Panc1 (cell line): Measurements from ENCODE around the gene PCYT2. TPM values are rescaled to one million over a fixed set of nuclear protein-coding genes. Genes with fewer than 3 reads are reported as not detected.

ENCODE experiments used
- ATAC-seq: fragments of 200-7000 bp; cut with Tn5 transposase; 2 replicates; pipeline ENCODE4 v1.9.1; 2020; ENCODE audit warnings: mild to moderate bottlenecking, moderate library complexity
- BruUV-seq: library from RNA; stranded (reverse); fragments of 400-500 nt; replicated peaks from 2 replicates; lab custom pipeline; 2021; lab: Mats Ljungman, UMichigan
- CTCF ChIA-PET: fragments of 300-600 bp; sonication (Branson Sonifier 250); formaldehyde crosslinking; loops from one replicate; lab custom pipeline; 2022; ENCODE audit warnings: antibody characterized with exemption; lab: Charles Lee
- POLR2A ChIA-PET: fragments of 300-600 bp; sonication (Branson Sonifier 250); formaldehyde crosslinking; loops from one replicate; lab custom pipeline; 2022; ENCODE audit warnings: antibody characterized with exemption; lab: Charles Lee
- DNase-seq: peaks from one replicate; pipeline ENCODE4 v3.0.0-alpha.2; 2010; ENCODE audit warnings: low read depth, low spot score
- H3K27ac ChIP-seq: 2 replicates; pipeline ENCODE4 v1.5.1; 2011; ENCODE audit warnings: mild to moderate bottlenecking, low read length, inconsistent platforms
- H3K27me3 ChIP-seq: fragments of 200-500 bp; sonication (Bioruptor generic); 2 replicates; pipeline ENCODE4 v1.6.0; 2014; ENCODE audit warnings: low read length, inconsistent platforms; ENCODE audit not compliant: control insufficient read depth, insufficient read depth
- H3K36me3 ChIP-seq: fragments of 200-500 bp; sonication (Bioruptor generic); 2 replicates; pipeline ENCODE4 v1.5.1; 2014; ENCODE audit warnings: inconsistent platforms, mild to moderate bottlenecking, low read length, moderate library complexity; ENCODE audit not compliant: control insufficient read depth, insufficient read depth
- H3K4me1 ChIP-seq: 2 replicates; pipeline ENCODE4 v1.5.1; 2011; ENCODE audit warnings: inconsistent platforms, mild to moderate bottlenecking, low read length, moderate library complexity; ENCODE audit not compliant: control insufficient read depth, insufficient read depth
- H3K4me3 ChIP-seq, 2 experiments: 2 replicates each; pipeline ENCODE4 v1.5.1; 2011 to 2012; ENCODE audit warnings: low read depth in 2 of 2, low read length in 2 of 2, mild to moderate bottlenecking in 2 of 2, inconsistent platforms in 1 of 2, moderate library complexity in 1 of 2
- H3K9me3 ChIP-seq: fragments of 200-500 bp; sonication (Bioruptor generic); 2 replicates; pipeline ENCODE4 v1.5.1; 2014; ENCODE audit warnings: low read depth, mild to moderate bottlenecking, inconsistent platforms, low read length, moderate library complexity; ENCODE audit not compliant: control insufficient read depth, insufficient read depth
- POLR2AphosphoS5 ChIP-seq: IDR thresholded peaks from 2 replicates; pipeline ENCODE4 v1.6.1; 2012; ENCODE audit warnings: mild to moderate bottlenecking, low read depth, low read length, moderate library complexity
- SIN3A ChIP-seq: IDR thresholded peaks from 2 replicates; pipeline ENCODE4 v1.6.1; 2012; ENCODE audit warnings: low read depth, mild to moderate bottlenecking, low read length, moderate library complexity, borderline replicate concordance; ENCODE audit not compliant: insufficient read depth
- TCF7L2 ChIP-seq: IDR thresholded peaks from 2 replicates; pipeline ENCODE4 v1.6.1; 2011; ENCODE audit warnings: mild to moderate bottlenecking, low read depth, low read length, inconsistent platforms
- in situ Hi-C: cut with HindIII; loops from 2 replicates; pipeline ENCODE4 v1.10.0; 2016; ENCODE audit warnings: low sequenced_read_pairs, low pct_unique_long_range_greater_than_20kb
- intact Hi-C: fragments of 100-400 bp; cut with micrococcal nuclease; formaldehyde crosslinking; loops from one replicate; pipeline ENCODE4 v1.10.0; 2022; ENCODE audit not compliant: unreplicated experiment
- total RNA-seq: library from RNA; stranded (reverse); gene quantifications from one replicate; pipeline ENCODE4 v1.2.1, GENCODE V29; 2021; ENCODE audit not compliant: unreplicated experiment
- TF ChIP-seq, protein P1 (sequence below), 2 experiments: IDR thresholded peaks; 2 replicates each; pipeline ENCODE4 v1.6.1; 2011 to 2012; ENCODE audit warnings: low read depth in 2 of 2, control low read depth in 1 of 2, low read length in 1 of 2, mild to moderate bottlenecking in 1 of 2, moderate library complexity in 1 of 2; ENCODE audit not compliant: insufficient read depth in 1 of 2
- TF ChIP-seq, protein P2 (sequence below): fragments of 450-650 bp; IDR thresholded peaks from 2 replicates; pipeline ENCODE4 v1.5.1; 2017; ENCODE audit warnings: mild to moderate bottlenecking

The PCYT2 gene
- total RNA-seq, 1 experiment from 2014 or later: 91.2 TPM

DNA sequence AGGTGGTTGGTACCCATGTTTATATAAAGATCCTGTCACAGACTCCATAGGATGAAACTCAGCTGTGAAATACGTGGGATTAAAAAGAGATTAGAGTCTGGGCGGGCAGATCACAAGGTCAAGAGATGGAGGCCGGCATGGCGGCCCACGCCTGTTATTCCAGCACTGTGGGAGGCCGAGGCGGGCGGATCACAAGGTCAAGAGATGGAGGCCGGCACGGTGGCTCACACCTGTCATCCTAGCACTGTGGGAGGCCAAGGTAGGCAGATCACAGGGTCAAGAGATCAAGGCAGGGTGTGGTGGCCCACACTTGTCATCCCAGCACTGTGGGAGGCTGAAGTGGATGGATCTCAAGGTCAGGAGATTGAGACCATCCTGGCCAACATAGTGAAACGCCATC is 15.8 kb downstream of the PCYT2 start:
- H3K9me3 ChIP-seq: no peaks in the 10 kb centered on the region
- in situ Hi-C loops (no loop called here), intact Hi-C loops (no loop called here)
- H3K4me1 ChIP-seq: peaks cover 21% of the 10 kb centered on the region
- H3K27ac ChIP-seq: no peak overlapping the region
- H3K4me3 ChIP-seq: no peak overlapping the region
- no TSS peak for BruUV-seq
- H3K36me3 ChIP-seq: peaks cover 4% of the 10 kb centered on the region; the same call in 1 of the 2 replicates
- ChIA-PET POLR2A (interaction anchor here (0.6 kb wide), 1 partner anchor 29 kb away, joined by 4 read pairs; no protein-coding TSS in a partner anchor), CTCF (no interaction called here)
- H3K27me3 ChIP-seq: no peaks in the 10 kb centered on the region
- ATAC-seq (no peak), DNase-seq (no peak)
- TF ChIP-seq, protein P1, sequence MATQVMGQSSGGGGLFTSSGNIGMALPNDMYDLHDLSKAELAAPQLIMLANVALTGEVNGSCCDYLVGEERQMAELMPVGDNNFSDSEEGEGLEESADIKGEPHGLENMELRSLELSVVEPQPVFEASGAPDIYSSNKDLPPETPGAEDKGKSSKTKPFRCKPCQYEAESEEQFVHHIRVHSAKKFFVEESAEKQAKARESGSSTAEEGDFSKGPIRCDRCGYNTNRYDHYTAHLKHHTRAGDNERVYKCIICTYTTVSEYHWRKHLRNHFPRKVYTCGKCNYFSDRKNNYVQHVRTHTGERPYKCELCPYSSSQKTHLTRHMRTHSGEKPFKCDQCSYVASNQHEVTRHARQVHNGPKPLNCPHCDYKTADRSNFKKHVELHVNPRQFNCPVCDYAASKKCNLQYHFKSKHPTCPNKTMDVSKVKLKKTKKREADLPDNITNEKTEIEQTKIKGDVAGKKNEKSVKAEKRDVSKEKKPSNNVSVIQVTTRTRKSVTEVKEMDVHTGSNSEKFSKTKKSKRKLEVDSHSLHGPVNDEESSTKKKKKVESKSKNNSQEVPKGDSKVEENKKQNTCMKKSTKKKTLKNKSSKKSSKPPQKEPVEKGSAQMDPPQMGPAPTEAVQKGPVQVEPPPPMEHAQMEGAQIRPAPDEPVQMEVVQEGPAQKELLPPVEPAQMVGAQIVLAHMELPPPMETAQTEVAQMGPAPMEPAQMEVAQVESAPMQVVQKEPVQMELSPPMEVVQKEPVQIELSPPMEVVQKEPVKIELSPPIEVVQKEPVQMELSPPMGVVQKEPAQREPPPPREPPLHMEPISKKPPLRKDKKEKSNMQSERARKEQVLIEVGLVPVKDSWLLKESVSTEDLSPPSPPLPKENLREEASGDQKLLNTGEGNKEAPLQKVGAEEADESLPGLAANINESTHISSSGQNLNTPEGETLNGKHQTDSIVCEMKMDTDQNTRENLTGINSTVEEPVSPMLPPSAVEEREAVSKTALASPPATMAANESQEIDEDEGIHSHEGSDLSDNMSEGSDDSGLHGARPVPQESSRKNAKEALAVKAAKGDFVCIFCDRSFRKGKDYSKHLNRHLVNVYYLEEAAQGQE (IDR thresholded peaks at IDR 0.05; ENCODE audit: insufficient read depth in 1 of 2, low read depth in 2 of 2, low read length in 1 of 2): no peak
- TF ChIP-seq TCF7L2: no peak
- TF ChIP-seq, protein P2, sequence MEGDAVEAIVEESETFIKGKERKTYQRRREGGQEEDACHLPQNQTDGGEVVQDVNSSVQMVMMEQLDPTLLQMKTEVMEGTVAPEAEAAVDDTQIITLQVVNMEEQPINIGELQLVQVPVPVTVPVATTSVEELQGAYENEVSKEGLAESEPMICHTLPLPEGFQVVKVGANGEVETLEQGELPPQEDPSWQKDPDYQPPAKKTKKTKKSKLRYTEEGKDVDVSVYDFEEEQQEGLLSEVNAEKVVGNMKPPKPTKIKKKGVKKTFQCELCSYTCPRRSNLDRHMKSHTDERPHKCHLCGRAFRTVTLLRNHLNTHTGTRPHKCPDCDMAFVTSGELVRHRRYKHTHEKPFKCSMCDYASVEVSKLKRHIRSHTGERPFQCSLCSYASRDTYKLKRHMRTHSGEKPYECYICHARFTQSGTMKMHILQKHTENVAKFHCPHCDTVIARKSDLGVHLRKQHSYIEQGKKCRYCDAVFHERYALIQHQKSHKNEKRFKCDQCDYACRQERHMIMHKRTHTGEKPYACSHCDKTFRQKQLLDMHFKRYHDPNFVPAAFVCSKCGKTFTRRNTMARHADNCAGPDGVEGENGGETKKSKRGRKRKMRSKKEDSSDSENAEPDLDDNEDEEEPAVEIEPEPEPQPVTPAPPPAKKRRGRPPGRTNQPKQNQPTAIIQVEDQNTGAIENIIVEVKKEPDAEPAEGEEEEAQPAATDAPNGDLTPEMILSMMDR: no peak
- TF ChIP-seq SIN3A: no peak
- no peak for TF ChIP-seq POLR2AphosphoS5

DNA sequence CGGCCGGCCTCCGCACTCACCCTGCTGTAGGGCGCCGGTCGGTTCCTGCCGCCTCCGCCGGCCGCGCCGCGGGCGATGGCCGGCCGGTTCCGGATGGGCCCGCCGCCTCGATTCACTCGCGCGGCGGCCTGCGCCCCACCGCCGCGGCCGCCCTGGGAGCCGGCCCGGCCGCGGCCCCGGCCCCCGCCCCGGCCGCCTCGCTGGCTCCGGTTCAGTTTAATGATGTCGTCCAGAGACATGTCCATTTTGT is 20.0 kb downstream of the PCYT2 start:
- H3K36me3 ChIP-seq: peaks cover 33% of the 10 kb centered on the region
- peak overlapping the region; percentile 85 to 95 for H3K4me3 ChIP-seq
- intact Hi-C loops (no loop called here), in situ Hi-C loops (no loop called here)
- no peak overlapping the region for H3K27ac ChIP-seq
- ATAC-seq (peak; percentile 14), DNase-seq (no peak)
- CTCF ChIA-PET: no interaction called here
- POLR2A ChIA-PET: no interaction called here
- no peaks in the 10 kb centered on the region for H3K27me3 ChIP-seq
- no peaks in the 10 kb centered on the region for H3K9me3 ChIP-seq
- TF ChIP-seq POLR2AphosphoS5: no peak
- no peak for TF ChIP-seq SIN3A
- TF ChIP-seq, protein P1 (IDR thresholded peaks at IDR 0.05; ENCODE audit: insufficient read depth in 1 of 2, low read depth in 2 of 2, low read length in 1 of 2): no peak
- H3K4me1 ChIP-seq: peaks cover 9% of the 10 kb centered on the region
- no TSS peak for BruUV-seq
